ENCODE measurements around the gene PADI2. TPM values are rescaled to one million over a fixed set of nuclear protein-coding genes. Genes with fewer than 3 reads are reported as not detected.

The PADI2 gene
- total RNA-seq, 1 donor, result under 0.01 TPM

- H3K4me1 ChIP-seq (ENCODE audit: insufficient read depth, low read length), result no peaks in the 10 kb centered on the region
- H3K4me2 ChIP-seq (ENCODE audit: insufficient read depth, low read length), result no peak overlapping the region
- H2AFZ ChIP-seq (ENCODE audit: low read length), result no peak overlapping the region
- H3K36me3 ChIP-seq (ENCODE audit: insufficient read depth, low read length), result no peaks in the 10 kb centered on the region
- no peak for TF ChIP-seq CTCF (IDR thresholded peaks at IDR 0.05; ENCODE audit: extremely low read depth, low read depth, low read length)
- H3K27ac ChIP-seq (ENCODE audit: low read depth, low read length), result no peak overlapping the region
- H4K20me1 ChIP-seq (ENCODE audit: insufficient read depth, low read length), result no peaks in the 10 kb centered on the region
- no peak overlapping the region for H3K4me3 ChIP-seq (ENCODE audit: insufficient read depth, low read length)
- DNase-seq (ENCODE audit: insufficient read length, low spot score, missing footprints), result no peak
- H3K27me3 ChIP-seq (ENCODE audit: insufficient read depth, low read length), result no peaks in the 10 kb centered on the region
- no peaks in the 10 kb centered on the region for H3K9me3 ChIP-seq (ENCODE audit: low read depth, low read length)
- H3K79me2 ChIP-seq (ENCODE audit: insufficient read depth, low read length), result no peaks in the 10 kb centered on the region
These were observed 20.4 kb upstream of the PADI2 start for GRCh38 chr1:17139637-17140036.

- Histone ChIP-seq H3K27ac (ENCODE audit: low read depth, low read length) (no peak overlapping the region), H3K36me3 (ENCODE audit: insufficient read depth, low read length) (no peaks in the 10 kb centered on the region), H3K79me2 (ENCODE audit: insufficient read depth, low read length) (no peaks in the 10 kb centered on the region), H3K27me3 (ENCODE audit: insufficient read depth, low read length) (no peaks in the 10 kb centered on the region), H3K9me3 (ENCODE audit: low read depth, low read length) (no peaks in the 10 kb centered on the region), H3K4me3 (ENCODE audit: insufficient read depth, low read length) (no peak overlapping the region), H4K20me1 (ENCODE audit: insufficient read depth, low read length) (no peaks in the 10 kb centered on the region), H3K4me2 (ENCODE audit: insufficient read depth, low read length) (no peak overlapping the region), H3K4me1 (ENCODE audit: insufficient read depth, low read length) (no peaks in the 10 kb centered on the region), H2AFZ (ENCODE audit: low read length) (no peak overlapping the region)
- TF ChIP-seq CTCF (IDR thresholded peaks at IDR 0.05; ENCODE audit: extremely low read depth, low read depth, low read length), result no peak
- no peak for DNase-seq (ENCODE audit: insufficient read length, low spot score, missing footprints)
These were observed 18.2 kb upstream of the PADI2 start for GRCh38 chr1:17137441-17137840.

- H3K36me3 ChIP-seq (ENCODE audit: insufficient read depth, low read length), result no peaks in the 10 kb centered on the region
- no peak overlapping the region for H3K27ac ChIP-seq (ENCODE audit: low read depth, low read length)
- DNase-seq (ENCODE audit: insufficient read length, low spot score, missing footprints), result no peak
- no peaks in the 10 kb centered on the region for H3K4me1 ChIP-seq (ENCODE audit: insufficient read depth, low read length)
- no peak overlapping the region for H2AFZ ChIP-seq (ENCODE audit: low read length)
- no peak for TF ChIP-seq CTCF (IDR thresholded peaks at IDR 0.05; ENCODE audit: extremely low read depth, low read depth, low read length)
- H3K79me2 ChIP-seq (ENCODE audit: insufficient read depth, low read length), result no peaks in the 10 kb centered on the region
- no peak overlapping the region for H3K4me2 ChIP-seq (ENCODE audit: insufficient read depth, low read length)
- no peak overlapping the region for H3K4me3 ChIP-seq (ENCODE audit: insufficient read depth, low read length)
- no peaks in the 10 kb centered on the region for H4K20me1 ChIP-seq (ENCODE audit: insufficient read depth, low read length)
- no peaks in the 10 kb centered on the region for H3K9me3 ChIP-seq (ENCODE audit: low read depth, low read length)
- H3K27me3 ChIP-seq (ENCODE audit: insufficient read depth, low read length), result no peaks in the 10 kb centered on the region
These were observed 17.7 kb upstream of the PADI2 start for GRCh38 chr1:17136936-17137335.

- H2AFZ ChIP-seq (ENCODE audit: low read length), result no peak overlapping the region
- no peak for DNase-seq (ENCODE audit: insufficient read length, low spot score, missing footprints)
- no peaks in the 10 kb centered on the region for H3K4me1 ChIP-seq (ENCODE audit: insufficient read depth, low read length)
- no peaks in the 10 kb centered on the region for H3K9me3 ChIP-seq (ENCODE audit: low read depth, low read length)
- H3K27ac ChIP-seq (ENCODE audit: low read depth, low read length), result no peak overlapping the region
- H3K79me2 ChIP-seq (ENCODE audit: insufficient read depth, low read length), result no peaks in the 10 kb centered on the region
- H4K20me1 ChIP-seq (ENCODE audit: insufficient read depth, low read length), result no peaks in the 10 kb centered on the region
- no peak for TF ChIP-seq CTCF (IDR thresholded peaks at IDR 0.05; ENCODE audit: extremely low read depth, low read depth, low read length)
- no peaks in the 10 kb centered on the region for H3K27me3 ChIP-seq (ENCODE audit: insufficient read depth, low read length)
- H3K4me3 ChIP-seq (ENCODE audit: insufficient read depth, low read length), result no peak overlapping the region
- no peak overlapping the region for H3K4me2 ChIP-seq (ENCODE audit: insufficient read depth, low read length)
- no peaks in the 10 kb centered on the region for H3K36me3 ChIP-seq (ENCODE audit: insufficient read depth, low read length)
These were observed 16.9 kb upstream of the PADI2 start for GRCh38 chr1:17136145-17136544.

Measured in osteoblast (primary cell).